Astrocyte of the cerebellum (primary cell): ENCODE data around the gene MTPN.

Experiments
- DNase-seq: peaks from one replicate; pipeline ENCODE4 v3.0.0-alpha.2; 2011; ENCODE audit warnings: low read depth
- H3K4me3 ChIP-seq: 2 replicates; pipeline ENCODE4 v1.5.1; 2011; ENCODE audit warnings: mild to moderate bottlenecking, low read depth, low read length, moderate library complexity
- CTCF ChIP-seq: IDR thresholded peaks from 2 replicates; pipeline ENCODE4 v1.5.1; 2012; ENCODE audit warnings: low read length, low read depth, moderate library complexity, mild to moderate bottlenecking; ENCODE audit errors: missing control alignments
- in situ Hi-C: cut with HindIII; loops from 2 replicates; pipeline ENCODE4 v1.10.0; 2017; ENCODE audit warnings: low sequenced_read_pairs

The MTPN gene

GRCh38 chr7:135928136-135928535 is 49.0 kb downstream of the MTPN start:
- in situ Hi-C loops = no loop called here

GRCh38 chr7:135925210-135925609 is 51.9 kb downstream of the MTPN start:
- no peak for DNase-seq
- in situ Hi-C loops = no loop called here
- no peak overlapping the region for H3K4me3 ChIP-seq
- no peak for TF ChIP-seq CTCF

More at GRCh38 chr7:135928136-135928535, 49.0 kb downstream of the MTPN start:
- no peak for TF ChIP-seq CTCF
- H3K4me3 ChIP-seq = no peak overlapping the region
- DNase-seq = no peak

- no peak for DNase-seq
- H3K4me3 ChIP-seq = no peak overlapping the region
- in situ Hi-C loops = no loop called here
- no peak for TF ChIP-seq CTCF
Measured at GRCh38 chr7:135924302-135924701, 52.9 kb downstream of the MTPN start.

GRCh38 chr7:135922263-135922662 is 54.9 kb downstream of the MTPN start:
- no peak for DNase-seq
- in situ Hi-C loops = no loop called here
- no peak for TF ChIP-seq CTCF
- H3K4me3 ChIP-seq = no peak overlapping the region

GRCh38 chr7:135920478-135920877 is 56.7 kb downstream of the MTPN start:
- no peak for TF ChIP-seq CTCF
- no peak for DNase-seq
- no peak overlapping the region for H3K4me3 ChIP-seq
- in situ Hi-C loops = no loop called here

GRCh38 chr7:135919071-135919841 is 57.9 kb downstream of the MTPN start:
- no peak for TF ChIP-seq CTCF
- no peak for DNase-seq
- no peak overlapping the region for H3K4me3 ChIP-seq
- in situ Hi-C loops = no loop called here
